Stimulated activated CD8-positive, alpha-beta memory T cell treated with anti-CD3 and anti-CD28 coated beads, Interleukin-4, amount 100 ng/mL, for 4 hours (primary cell): Measurements from ENCODE around the gene OTOGL.
"Not testable (repeated sequence)": the region's sequence is repeated elsewhere in the genome, so short reads cannot be mapped to it uniquely, and the experiment has no call there.

ENCODE experiments used
- DNase-seq, 2 donors: peaks; one replicate each; pipeline ENCODE4 v3.0.0-alpha.2; 2020; ENCODE audit warnings: low read depth in 2 of 2, low spot score in 1 of 2

The OTOGL gene

GRCh38 chr12:80186727-80187217 lies 87.4 kb downstream of the OTOGL start:
- DNase-seq: no peak

- no peak for DNase-seq
Observed at GRCh38 chr12:80187660-80188090, 88.3 kb downstream of the OTOGL start.

DNA sequence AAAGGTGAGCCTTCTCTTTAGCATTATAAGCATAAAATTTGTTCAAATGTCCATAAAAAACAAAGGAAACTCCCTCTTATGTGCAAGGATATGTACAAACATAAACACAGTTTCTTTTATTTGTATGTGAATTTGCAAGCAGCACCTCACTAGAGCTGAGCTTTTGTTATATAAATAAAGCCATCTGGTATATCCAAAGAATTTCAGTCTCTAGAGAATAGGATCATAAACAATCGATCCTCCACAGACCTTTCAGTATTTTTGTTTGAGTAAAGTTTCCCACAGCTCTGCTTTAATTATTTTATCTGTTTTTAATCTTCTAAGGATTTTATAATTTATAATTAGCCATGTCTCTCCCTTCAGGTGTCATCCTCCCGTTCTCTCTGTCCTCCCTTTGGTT lies 89.2 kb downstream of the OTOGL start:
- DNase-seq: no peak

DNA sequence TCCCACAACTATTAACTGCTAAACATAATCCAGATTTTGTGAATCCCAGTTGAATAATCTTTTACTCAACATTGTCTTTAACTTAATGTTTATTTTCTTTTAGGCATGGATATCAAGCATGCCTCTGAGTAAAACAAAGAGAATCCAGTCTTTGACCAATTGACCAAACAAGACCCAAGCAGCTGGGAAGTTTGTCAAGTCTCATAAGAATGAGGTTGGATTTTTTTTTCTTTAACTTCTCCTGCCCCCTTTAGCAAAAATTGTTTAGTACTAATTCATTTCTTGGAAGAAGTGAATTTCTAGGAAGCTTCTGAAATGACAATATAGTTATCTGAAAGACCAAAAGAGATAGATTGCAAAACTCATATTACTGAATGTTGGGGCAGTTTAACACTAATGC lies 89.9 kb downstream of the OTOGL start:
- no peak for DNase-seq

DNA sequence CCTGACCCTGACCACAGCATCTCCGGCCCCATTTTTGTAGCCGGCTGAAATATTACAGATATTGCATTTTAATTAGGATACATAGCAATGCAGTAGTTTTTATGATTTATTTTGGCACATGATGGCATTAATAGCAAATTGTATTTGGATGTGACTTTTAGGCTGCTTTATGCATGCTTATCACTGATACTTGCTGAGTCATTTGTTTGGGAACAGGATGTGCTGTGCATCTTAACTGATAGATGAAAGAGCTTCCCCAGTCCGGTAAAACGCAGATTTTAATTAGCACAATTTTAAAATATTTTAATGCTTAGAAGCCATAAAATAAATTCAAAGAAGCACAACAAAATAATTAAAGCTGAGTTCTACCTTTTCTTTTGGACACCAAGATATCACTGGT lies 90.7 kb downstream of the OTOGL start:
- DNase-seq: no peak

DNA sequence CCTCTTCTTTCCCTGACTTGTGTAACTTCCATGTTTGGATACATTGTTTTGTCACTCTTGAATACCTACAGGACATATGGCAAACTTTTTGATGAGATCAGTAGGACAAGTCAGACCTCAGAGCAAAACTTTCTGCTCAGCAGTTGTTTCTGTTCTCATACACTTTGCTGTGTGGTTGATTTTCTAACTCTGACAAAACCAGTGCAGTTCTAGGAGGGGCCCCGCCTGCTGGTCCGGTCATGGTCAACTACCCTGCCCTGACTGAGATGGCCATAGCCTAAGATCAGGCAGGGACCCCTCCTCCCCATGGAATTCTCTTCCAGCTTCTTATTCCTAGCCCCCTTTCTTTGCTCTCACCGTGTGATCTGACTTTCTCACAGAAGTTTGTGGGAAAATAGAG lies 92.8 kb downstream of the OTOGL start:
- no peak for DNase-seq

DNA sequence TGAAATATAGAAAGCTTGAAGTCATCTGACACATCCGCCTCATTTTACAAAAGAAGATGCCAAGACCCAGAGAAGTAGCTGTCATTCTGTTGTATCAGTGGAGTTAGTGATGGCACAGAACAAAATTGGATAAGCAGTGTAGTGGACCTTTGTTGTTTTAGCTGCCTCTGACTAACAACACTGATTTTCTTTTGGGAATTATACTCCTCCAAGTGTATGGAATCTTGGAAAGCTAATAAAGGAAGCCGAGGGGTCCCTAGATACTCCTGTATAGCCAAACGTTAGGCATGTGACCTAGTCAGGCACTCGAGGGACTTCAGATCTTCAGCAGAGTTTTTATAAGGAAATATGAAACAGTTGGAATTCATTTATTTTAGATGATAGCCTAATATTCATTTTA lies 94.5 kb downstream of the OTOGL start:
- no peak for DNase-seq

GRCh38 chr12:80195074-80195726 lies 95.9 kb downstream of the OTOGL start:
- DNase-seq: no peak

DNA sequence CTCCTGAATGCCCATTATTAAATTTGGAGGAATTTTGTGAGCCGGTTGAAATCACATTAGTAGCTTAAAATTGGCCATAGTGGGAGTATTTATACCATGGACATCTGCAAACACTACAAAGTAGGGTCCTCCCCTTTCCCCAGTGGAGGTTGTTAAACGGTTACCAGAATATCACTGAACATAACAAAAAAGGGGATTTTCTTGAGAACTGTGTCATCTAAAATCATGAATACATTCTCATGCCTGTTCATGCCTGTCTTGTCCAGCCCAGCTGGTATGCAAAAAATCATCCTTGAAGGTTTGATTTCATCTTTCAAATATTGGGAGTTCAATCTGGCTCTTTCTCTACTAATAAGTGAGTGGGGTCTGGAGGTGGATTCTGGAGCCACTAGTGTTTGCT lies 96.4 kb downstream of the OTOGL start:
- no peak for DNase-seq

GRCh38 chr12:80196419-80196818 lies 97.1 kb downstream of the OTOGL start:
- no peak for DNase-seq

- DNase-seq: no peak
Observed at GRCh38 chr12:80198782-80199337, 99.5 kb downstream of the OTOGL start.

- DNase-seq: no peak
Observed at GRCh38 chr12:80199931-80200330, 100.6 kb downstream of the OTOGL start.

DNA sequence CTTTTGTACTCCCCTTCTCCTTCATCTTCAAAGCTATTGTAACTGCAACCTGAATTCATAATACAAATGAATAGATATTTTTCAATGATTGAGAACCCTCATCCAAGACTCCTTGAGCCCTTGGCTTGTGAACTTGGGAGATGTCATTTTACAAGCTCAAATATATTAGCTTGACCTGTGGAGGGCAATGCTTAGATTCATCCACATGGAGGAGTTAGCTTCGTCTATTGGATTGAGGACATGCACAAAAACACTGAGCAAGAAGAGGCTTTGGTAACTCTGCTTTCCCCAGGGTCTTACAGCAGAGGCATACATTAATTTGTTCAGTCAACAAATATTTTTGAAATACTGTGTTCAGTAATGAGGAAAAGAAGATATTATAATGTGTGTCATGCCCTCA lies 101.1 kb downstream of the OTOGL start:
- no peak for DNase-seq

DNA sequence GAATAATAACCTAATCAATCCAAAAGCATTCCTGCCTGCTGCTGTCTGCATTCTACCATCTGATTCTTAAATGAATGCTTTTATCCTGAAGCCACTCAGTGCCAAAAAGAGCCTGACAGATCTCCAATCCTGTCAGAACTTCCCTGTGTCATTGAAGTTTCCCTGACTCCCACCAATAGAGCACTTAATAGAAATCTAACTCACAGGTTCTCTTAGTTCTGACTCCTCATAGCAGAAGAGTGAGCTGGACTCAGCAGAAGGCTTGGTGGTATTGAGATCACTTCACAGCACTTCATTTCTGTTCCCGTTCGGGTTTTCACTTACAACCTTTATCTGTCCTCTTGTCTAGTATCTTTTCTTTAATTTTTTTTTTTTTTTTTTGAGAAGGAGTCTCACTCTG lies 102.6 kb downstream of the OTOGL start:
- no peak for DNase-seq

DNA sequence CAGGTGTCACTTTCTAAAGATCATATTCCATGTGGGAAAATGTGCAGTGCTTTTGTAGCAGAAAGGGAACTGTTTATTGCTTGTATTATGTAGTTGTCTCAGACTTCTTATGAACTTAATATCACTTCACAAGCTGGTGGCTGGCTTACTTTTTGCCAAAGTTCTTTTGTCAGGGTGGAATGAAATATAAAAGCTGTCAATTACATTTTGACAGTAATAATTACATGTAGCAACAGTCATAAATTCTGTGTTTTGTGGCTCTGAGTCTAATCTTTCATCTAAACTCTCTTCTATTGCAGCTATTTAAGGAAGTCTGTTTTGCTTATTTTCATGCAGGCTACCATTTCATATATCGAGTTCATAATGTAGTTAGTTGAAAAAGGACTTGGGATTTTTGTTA lies 106.6 kb downstream of the OTOGL start:
- DNase-seq: no peak

DNA sequence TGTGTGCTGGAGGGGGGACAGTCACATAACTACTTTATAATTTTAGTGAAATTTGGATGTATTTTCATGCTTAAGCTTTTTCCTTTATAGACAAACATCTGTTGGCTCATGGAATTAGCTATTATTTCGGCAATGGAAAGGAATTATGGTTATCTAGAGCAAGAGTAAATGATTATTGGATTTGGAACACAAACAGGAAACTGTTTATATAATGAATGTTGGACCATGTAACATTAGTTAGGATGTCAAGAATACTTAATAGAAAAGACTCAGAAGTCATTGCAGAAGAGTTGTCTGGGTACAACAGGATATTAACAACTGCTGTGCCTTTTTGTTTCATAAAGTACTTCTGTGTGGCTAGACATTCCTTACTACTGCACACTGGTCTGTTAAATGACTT lies 108.7 kb downstream of the OTOGL start:
- DNase-seq: no peak

GRCh38 chr12:80211671-80212070 lies 112.3 kb downstream of the OTOGL start:
- no peak for DNase-seq

GRCh38 chr12:80212938-80213645 lies 113.8 kb downstream of the OTOGL start:
- no peak for DNase-seq

GRCh38 chr12:80213871-80214270 lies 114.5 kb downstream of the OTOGL start:
- no peak for DNase-seq

- no peak for DNase-seq
Observed at GRCh38 chr12:80217011-80217535, 117.7 kb downstream of the OTOGL start.

GRCh38 chr12:80218925-80219324 lies 119.6 kb downstream of the OTOGL start:
- DNase-seq: not testable (repeated sequence)

DNA sequence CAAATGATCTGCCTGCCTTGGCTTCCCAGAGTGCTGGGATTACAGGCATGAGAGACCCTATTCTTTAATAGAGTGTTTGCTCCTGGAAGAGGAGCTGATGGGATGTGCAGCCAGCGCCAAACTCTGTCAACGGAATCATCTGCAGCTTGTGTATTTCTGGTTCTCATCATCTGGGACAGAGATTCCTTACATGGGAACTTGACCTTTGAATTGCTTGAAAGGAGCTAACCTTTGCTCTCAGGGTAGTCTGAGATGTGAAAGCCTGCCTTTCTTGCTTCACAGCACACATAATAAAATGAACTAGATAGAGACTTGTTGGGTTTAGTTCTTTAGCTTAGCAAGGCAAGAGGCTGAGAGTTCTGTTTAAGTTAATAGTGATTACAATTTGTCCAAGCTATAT lies 120.0 kb downstream of the OTOGL start:
- DNase-seq: no peak
